ENCODE measurements around the gene PARD3.

DNA sequence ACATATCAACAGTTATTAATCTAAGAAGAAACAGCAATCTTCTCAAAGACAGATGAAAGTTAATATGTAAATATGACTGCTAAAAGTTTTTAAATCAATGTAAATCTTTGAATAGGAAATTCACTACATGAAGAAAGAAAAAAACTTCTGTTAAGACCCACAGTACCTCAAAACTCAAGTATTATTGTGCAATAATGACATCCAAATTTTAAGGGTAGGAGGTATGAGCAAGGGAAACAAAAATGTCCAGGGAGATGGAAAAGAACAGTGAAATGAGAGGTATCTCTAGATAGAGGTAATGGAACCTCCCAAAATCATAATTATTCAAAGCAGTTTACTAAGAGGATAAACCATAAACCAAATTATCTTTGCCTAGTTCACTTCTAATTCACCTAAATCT, 436.8 kb downstream of the PARD3 start:
- TF ChIP-seq, protein P1, sequence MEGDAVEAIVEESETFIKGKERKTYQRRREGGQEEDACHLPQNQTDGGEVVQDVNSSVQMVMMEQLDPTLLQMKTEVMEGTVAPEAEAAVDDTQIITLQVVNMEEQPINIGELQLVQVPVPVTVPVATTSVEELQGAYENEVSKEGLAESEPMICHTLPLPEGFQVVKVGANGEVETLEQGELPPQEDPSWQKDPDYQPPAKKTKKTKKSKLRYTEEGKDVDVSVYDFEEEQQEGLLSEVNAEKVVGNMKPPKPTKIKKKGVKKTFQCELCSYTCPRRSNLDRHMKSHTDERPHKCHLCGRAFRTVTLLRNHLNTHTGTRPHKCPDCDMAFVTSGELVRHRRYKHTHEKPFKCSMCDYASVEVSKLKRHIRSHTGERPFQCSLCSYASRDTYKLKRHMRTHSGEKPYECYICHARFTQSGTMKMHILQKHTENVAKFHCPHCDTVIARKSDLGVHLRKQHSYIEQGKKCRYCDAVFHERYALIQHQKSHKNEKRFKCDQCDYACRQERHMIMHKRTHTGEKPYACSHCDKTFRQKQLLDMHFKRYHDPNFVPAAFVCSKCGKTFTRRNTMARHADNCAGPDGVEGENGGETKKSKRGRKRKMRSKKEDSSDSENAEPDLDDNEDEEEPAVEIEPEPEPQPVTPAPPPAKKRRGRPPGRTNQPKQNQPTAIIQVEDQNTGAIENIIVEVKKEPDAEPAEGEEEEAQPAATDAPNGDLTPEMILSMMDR (conservative IDR thresholded peaks at IDR 0.05; ENCODE audit: low read depth, low read length) = no peak
- TF ChIP-seq EZH2phosphoT487 (IDR thresholded peaks at IDR 0.05; ENCODE audit: borderline replicate concordance, low read length) = no peak
